Stimulated activated CD8-positive, alpha-beta memory T cell treated with anti-CD3 and anti-CD28 coated beads, Interleukin-7, amount 100 ng/mL, for 24 hours (primary cell): Measurements from ENCODE around the gene MALT1.
"Not testable (repeated sequence)": the region's sequence is repeated elsewhere in the genome, so short reads cannot be mapped to it uniquely, and the experiment has no call there.

Experiments used
- DNase-seq: peaks from one replicate; pipeline ENCODE4 v3.0.0-alpha.2; 2020; ENCODE audit warnings: low read depth

The MALT1 gene

DNA sequence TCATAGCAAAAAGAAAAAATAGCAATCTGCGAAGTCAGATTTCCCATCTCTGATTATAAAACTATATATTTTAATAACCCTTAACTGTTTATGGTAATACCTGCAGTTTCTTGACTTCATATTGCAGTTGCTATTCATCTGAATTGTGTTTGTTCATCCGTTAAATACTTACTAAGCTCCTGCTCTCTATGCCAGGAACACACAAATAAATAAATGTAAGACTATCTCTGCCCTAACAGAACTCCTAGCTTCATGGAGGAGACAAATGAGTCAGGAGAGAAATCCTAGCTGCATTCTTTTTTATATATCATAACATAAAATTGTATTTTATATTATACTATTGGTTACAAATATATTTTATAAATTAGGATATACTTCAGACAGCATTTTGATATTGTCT lies 61.2 kb downstream of the MALT1 start:
- no peak for DNase-seq

DNA sequence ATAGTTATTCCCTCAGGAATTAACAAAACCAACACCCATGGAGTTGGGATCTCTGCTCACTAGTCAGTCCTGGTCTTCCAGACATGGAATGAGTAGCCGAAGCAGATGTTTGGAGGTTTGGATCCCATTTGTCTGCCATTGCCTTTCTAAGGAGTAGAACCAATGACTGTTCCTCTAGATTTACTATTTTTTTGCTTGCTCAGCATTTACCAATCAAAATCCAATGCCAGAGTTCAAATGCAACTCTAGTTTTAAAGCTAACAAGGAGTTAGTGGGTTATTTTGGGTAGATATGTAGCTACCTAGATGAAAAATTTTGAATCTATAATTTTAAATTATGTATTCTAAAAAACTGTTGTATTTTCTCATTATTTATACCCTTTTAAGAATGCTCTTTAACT lies 62.6 kb downstream of the MALT1 start:
- no peak for DNase-seq

DNA sequence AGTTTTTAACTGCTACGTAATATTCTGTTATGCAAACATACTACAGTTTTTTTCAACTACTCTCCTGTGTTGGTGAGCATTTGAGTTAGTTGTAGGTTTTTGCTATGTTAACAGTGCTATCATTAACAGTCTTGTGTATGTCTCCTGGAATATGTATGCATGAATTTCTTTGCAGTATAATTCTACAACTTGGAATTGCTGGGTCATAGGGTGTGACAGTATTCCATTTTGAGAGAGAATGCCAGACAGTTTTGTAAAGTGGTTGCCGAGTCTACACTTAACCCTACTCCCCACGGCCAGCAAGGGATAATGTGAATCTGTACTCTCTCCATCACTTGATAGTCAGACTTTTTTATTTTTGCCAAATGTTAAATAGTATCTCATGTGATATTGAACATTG lies 67.1 kb downstream of the MALT1 start:
- DNase-seq = no peak

DNA sequence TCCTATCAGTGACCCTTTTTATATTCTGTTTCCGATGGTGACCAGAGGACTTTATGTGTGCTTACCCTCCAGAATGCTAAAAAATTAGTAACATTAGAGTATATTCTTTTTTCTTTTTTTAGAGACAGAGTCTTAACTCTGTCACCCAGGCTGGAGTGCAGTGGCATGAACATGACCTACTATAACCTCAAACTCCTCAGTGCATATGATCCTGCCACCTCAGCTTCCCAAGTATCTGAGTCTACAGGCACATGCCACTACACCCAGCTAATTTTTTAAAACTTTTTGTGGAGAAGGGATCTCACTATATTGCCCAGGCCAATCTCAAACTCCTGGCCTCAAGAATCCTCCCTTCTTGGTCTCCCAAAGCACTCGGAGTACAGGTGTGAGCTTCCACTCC lies 74.6 kb downstream of the MALT1 start:
- no peak for DNase-seq

DNA sequence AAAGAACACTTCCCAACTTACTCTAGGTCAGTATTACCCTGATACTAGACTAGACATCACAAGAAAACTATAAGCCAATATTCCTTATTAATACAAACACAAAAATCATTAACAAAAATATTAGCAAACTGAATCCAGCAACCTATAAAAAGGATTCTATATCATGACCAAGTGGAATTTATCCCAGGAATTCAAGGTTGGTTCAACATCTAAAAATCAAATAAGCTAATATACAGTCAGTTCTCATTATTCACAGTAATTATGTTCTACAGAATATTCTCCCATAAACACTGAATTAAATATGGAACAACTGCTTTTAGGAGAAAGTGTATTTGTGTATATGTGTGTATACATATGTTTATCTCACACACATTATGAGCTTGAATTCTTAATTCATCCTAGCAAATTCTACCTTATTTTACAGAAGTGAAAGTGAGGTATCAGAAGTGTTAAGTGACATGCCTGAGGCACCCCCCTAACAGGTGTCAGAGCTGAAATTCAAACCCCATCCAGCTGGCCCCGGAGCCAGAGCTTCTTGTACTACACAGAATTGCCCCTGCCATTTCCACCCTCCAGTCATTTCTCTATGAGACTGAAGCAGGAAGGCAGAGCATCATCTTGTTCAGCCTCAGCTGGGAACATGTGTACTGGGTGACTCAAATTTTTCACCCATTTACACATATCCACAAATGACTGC lies 77.8 kb downstream of the MALT1 start:
- DNase-seq = no peak

DNA sequence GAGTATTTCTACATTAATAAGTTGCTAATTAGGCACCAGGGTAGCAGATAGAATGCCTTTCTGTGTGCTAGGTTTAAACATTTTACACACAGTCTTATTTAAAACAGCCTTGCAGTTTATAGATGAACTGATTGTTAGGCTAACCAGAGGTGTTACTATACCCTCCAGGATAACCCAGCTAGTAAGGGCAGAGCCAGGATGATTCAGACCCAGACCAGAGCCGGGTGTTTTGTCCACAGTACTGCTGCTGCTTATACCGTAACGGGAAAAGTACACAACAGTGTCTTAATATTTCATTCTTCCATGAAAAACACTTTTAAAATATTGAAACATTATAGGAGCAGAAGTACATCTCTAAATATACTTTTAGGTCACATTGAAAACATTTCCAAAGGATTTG lies 82.7 kb downstream of the MALT1 start:
- no peak for DNase-seq

DNA sequence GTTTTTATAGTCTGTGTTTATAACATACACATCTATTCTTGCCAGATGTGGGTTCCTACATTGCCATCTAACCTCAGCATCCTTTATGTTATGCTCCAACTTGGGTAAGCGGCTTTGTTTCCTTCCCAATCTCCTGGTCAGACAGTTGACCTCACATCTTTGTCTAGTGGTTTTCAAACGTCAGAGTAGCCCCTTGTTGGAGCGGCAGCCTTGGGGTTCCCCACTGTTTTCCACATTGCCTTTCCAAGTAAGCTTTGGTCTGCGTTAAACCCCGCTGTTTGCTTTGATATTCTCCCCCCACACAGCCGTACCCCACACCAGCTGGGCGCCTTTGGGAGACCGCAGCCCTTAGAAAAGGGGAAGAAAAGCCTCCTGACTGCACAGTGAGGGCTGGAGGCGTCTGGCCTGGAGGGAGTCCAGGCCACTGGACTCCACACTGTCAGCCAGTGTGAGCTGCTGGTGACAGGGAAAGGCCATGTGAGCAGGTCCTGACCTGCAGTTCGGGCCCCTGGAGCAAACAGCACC lies 83.3 kb downstream of the MALT1 start:
- DNase-seq = no peak

DNA sequence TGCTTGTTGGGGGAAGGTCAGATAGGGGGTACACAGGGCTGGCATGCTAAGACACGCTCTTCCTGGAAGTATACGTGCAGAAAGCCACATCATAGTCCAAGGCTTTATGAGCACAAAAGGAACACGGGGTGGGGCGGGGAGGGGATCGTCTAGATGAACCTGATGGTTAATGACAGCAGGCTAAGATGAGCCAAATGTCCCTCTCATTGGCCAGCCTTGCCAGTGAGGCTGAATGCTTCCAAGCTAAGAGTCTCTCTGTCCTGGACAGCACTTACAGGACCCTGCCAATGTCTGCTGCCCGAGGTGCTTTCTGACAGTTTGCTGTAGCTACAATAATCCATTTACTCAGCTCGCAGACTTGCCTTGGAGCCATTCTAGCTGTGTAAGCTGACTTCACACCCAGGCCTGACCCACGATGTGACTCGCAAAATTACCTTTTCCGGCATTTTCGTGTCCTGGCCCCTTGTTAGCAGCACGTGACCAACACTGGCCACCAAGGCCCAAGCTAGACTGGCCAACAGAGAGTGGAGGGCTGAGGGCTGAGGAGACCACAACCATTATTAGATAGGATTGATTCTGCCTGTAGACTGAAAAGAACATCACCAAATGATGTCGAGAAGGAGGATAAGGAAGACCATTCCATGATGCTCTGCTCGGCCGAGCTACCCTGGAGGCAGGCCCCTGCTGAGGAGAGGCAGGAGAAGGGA lies 84.2 kb downstream of the MALT1 start:
- DNase-seq = no peak

DNA sequence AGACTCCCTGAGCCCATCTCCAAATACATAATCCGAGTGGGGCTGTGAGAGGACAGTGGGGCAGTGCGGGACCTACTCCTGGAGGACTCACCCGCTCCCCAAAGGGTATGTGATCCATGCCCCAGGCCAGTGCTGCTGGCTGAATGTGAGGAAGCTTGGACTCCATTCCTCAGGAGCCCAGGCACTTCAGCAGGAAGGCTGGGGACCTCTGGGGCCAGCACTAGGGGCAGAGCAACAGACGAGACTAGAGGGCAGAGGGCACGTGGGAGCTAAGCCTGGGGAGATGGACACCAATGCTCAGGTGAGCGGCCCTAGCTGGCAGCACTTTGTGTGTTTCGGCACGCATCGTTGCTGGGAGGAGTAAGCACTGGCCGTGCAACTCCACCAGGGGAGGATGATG lies 84.9 kb downstream of the MALT1 start:
- DNase-seq = no peak

DNA sequence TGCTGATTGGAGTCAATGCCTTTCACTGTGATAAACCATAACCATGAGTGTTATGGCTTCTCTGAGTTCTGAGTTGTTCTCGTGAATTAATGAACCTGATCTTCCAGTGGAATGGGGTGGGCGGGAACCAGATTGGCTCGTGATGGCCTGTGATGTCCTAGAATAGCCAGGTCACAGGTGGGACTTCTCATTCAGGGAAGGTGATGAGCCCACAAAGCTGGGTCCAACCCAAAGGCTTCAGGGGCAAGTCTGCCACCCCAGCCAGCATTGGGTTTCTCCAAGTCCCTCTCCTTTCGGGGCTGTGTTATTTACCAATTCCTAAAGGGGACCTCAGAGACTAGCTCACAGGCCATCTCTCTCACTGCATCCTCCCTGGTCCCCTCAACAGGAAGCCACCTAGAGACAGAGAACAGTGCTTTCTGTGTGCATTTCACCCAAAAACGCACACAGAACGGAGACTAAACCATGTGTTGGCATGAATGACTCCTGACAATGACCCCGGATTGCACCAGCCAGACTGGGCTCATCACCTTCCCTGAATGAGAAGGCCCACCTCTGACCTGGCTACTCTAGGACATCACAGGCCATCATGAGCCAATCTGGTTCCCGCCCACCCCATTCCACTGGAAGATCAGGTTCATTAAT lies 85.5 kb downstream of the MALT1 start:
- no peak for DNase-seq

DNA sequence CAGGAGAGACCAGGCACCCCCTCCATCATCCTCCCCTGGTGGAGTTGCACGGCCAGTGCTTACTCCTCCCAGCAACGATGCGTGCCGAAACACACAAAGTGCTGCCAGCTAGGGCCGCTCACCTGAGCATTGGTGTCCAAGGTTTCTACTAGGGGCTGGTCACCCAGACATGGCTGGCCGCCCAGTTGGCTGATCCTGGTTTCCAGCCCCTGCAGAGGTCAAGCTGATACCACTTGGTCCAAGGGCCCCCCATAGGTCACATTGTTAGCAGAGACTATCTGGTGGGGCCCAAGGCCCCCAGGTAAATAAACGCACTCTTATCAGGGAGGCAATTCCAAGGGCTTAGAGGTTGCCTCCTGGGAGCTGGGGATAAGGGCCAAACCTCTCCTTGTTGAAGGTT lies 86.1 kb downstream of the MALT1 start:
- not testable (repeated sequence) for DNase-seq

DNA sequence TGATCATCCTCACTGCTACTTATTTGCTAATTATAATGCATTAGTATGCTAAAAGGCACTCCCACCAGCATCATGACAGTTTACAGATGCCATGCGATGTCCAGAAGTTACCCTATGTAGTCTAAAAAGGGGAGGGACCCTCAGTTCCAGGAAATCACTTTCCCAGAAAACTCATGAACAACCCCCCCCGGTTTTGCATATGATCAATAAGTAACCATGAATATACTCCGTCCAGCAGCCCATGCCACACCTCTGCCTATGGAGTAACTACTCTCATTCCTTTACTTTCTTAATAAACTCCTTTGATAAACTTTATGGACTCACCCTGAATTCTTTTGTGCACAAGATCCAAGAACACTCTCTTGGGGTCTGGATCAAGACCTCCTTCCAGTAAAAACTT lies 86.8 kb downstream of the MALT1 start:
- DNase-seq = no peak

DNA sequence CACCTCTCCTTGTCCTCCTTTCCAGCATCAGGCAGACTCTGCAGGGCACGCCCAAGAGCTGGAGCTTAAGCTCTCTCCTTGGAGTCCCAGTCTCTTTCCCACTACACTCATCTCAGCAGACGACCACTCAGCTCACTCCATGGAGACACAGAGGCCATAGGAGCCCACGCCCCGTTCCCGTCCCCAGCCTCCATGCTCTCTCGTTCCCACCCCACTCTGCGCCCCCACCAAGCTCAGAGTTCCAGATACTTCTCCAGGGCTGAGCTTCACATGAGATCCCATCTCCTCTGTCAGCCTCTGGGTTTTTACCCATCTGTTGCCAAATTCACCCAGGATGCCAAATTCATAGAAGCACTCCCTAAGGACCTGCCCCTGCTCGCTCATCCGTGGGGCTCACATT lies 87.3 kb downstream of the MALT1 start:
- DNase-seq = no peak

DNA sequence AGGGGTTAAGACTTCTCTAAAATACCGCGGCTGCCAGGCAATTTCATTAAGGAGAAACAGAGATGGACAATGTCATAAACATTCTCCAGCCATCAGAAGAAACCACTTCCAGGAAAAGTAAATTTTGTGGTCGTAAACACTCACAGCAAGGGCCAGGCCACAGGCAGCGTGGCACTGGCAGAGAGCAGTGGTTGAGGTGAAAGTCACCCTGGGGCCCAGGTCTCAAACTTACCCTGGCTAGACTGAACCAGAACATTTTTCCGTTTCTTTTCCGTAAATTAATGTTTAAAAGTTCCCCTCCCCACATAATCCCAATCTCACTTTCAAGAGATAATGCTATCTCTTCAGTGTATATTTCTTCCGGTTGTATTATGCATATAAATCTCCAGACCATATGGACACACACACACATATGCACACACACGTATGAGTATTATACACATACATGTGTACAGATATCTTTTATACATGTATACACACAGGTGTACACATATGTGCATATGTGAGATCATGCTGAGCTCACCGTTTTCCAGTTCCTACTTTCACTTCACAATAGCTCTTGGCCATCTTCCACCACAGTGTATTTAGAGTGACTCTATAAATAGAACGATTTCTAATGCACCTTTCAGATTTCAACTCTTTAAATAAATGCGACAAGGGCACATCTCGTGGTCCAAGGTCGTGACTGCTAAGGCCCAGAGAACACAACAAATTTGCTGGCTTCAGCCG lies 90.1 kb downstream of the MALT1 start:
- no peak for DNase-seq

DNA sequence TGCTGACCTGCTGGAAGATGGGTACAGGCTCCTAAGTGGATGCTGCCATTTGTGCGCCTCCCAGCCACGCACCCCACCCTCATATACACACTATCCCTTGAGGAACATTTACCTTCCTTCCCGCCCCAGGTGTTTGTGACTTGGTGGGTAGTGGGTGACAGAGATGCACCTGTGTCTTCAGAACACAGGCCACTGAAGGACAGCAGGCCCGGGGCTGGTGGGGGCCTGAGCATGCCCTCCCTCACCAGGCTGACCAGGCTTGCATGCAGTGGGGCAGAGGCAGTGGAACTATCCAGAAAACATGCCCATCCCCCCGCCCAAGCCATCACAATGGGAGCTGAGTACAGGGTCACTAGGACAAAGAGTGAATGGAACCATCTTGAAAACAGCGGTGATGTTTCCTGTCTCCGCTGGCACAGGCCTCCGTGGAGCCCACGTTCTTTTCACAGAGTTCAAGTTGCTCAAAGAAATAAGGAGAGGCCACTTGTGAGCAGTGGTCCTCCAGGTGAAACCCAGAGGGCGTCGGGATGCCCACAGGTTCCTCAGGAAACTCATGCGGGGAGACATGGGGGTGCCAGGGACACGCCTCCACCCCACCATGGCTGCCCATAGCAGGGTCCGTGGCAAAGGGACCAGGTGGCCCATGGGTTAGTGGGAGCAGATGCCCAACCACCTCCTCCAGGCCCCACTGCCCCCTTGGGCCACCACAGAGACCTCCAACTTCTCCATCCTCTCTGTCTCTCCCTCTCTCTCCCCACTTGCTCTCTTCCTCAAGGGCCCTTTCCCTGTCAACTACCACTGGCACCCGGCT lies 90.9 kb downstream of the MALT1 start:
- no peak for DNase-seq

DNA sequence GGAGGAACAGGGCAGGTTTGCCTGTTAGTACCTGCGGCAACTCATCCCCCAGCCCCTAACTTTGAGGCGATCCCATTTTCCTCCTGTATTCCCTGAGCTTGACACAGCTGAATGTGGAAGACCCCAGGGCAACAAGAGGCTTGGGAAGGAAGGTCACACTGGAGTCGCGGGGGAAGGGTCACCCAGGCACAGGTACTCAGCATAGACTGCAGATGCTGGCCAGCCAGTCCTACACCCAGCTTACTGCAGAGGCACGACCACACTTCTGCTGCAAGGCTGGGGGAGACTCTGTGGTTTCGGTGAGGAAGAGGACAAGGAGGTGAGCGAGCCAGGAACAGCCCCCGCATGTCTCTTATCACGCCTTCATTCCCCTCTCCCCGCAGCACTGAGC lies 91.5 kb downstream of the MALT1 start:
- DNase-seq = no peak

DNA sequence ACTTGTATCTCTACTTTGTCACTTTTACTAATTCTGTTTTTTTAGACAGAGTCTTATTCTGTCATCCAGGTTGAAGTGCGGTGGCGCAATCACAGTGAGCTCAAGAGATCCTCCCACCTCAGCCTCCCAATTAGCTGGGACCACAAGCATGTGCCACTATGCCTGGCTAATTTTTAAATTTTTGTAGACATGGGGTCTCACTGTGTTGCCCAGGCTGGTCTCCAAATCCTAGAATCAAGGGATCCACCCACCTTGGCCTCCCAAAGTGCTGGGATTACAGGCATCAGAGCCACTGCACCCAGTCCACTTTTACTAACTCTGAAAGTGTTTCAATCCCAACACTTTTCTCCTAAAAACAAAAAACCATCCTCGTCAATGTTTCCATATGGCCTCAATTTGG lies 94.9 kb downstream of the MALT1 start:
- no peak for DNase-seq

DNA sequence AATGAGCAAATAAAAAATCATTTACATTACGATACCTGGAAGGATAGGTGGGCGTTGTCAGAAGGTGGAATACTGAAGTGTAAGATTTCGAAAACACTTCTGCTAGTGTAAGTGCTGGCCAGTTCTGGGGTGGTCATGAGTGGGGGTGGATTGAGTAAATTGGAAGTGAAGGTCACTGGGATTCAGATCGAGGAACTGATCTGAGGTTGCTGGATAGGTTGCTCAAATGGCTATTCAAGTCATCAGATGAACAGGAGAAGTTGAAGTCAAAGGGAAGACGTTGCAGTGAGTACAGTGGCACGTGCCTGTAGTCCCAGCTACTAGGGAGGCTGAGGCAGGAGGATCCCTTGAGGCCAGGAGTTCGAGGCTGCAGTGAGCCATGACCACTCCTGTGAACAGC lies 95.7 kb downstream of the MALT1 start:
- DNase-seq = no peak

DNA sequence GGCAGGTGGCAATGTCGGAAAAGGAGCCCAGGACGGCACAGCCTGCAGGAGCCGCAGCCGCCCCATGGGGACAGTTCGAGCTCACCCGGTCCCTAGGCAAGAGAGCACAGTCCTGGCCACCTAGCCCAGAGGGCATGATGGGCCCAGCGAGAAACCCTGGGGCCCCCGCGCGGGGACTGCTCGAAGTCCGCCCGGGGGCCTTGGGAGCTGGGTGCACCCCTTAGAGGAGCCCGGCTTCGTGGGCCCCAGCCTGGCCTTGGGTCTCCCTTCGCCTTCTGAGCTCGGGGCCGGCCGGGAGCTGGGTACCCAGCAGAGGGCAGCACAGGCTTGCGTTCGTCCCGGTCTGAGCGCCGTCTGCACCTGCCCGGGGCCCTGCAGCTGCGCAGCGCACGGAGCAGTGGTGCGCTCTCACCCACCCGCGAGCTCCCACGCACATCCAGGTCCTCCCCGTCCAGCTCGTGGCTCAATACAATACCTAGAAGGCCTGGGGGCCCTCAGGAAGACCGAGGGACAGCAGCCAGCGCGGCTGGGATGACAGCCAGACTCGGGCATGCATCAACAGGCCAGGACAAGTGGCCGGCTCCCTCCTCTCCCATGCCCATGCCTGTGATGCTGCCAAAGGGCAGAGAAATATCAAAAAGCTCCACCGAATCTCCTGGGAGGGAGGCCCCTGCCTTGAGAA lies 97.2 kb downstream of the MALT1 start:
- peak; percentile 29 for DNase-seq

DNA sequence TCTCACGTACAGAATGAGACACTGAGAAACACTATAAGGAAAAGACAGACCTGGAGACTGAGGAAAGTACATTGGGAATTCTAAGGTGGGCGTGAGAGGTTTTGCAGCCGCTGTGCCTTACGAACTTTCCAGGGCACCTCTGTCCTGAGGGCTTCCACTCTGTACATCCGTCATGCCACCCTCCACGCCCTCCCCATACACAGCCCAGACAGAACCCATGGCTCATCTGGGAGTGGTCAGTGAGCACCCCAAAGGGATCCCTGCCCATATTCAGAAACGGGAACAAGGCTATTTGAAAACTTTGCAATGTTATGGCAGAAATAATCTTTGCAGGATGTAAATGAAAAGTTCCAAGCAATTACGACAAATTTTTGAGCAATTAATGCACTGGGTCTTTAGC lies 98.1 kb downstream of the MALT1 start:
- DNase-seq = no peak

DNA sequence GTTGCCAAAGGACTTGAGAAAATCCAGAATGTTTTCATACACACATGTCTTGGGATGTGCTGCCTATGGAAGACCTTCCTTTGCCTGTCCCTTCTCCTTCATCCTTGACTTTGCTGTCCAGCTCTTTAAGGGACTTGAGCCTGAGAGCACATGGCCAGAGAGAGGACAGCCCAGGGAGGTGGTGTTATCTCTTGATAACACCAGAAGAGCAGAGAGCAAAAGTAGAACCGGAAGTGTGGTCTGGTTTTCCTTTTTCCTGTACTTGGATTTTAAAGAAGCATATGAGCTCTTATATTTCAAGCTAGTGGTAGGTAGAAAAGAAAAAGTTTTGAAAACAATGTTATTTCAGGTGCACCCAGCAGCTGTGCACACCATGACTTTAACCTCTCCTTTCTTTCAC lies 99.3 kb downstream of the MALT1 start:
- no peak for DNase-seq
